Gastroesophageal sphincter (tissue), 3 donors: ENCODE measurements around the gene MAP7D2.

Source experiments
- EP300 ChIP-seq: sonication (generic); formaldehyde crosslinking; IDR thresholded peaks from one replicate; pipeline ENCODE4 v1.6.1; 2017; ENCODE audit warnings: antibody characterized with exemption, mild to moderate bottlenecking
- POLR2A ChIP-seq, 2 donors: fragments of 450-650 bp; IDR thresholded peaks; one replicate each; pipeline ENCODE4 v1.6.1; 2017; ENCODE audit warnings: antibody characterized with exemption in 2 of 2, mild to moderate bottlenecking in 2 of 2, moderate library complexity in 1 of 2
- POLR2AphosphoS5 ChIP-seq: sonication (generic); formaldehyde crosslinking; IDR thresholded peaks from one replicate; pipeline ENCODE4 v1.6.1; 2017; ENCODE audit warnings: antibody characterized with exemption
- TF ChIP-seq, protein P1 (sequence below), 4 experiments: fragments of 200-600 bp in 2 of 4; fragments of 450-650 bp in 2 of 4; sonication (generic) in 1 of 4; IDR thresholded peaks; one replicate each; pipeline ENCODE4 v1.5.1; 2017 to 2019; ENCODE audit warnings: antibody characterized with exemption in 4 of 4, mild to moderate bottlenecking in 2 of 4, moderate library complexity in 2 of 4

DNA sequence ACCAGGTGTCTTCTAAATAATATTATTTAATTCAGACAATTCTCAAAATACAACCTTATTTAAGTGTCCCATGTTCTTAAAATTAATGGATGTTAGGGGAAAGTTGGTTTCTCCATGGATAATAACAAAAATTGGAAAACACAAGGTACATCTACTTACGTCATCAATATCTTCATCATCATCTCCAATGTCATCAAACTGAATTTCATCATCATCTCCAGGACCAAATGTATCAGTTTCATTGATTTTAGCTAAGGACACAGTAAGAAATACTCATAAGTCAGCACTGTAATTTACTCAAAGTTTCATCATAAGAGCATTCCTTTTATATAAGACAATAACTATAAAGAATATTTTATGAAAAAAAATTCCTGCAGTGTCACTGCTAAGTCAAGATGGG, 13.7 kb upstream of the MAP7D2 start:
- TF ChIP-seq, protein P1, sequence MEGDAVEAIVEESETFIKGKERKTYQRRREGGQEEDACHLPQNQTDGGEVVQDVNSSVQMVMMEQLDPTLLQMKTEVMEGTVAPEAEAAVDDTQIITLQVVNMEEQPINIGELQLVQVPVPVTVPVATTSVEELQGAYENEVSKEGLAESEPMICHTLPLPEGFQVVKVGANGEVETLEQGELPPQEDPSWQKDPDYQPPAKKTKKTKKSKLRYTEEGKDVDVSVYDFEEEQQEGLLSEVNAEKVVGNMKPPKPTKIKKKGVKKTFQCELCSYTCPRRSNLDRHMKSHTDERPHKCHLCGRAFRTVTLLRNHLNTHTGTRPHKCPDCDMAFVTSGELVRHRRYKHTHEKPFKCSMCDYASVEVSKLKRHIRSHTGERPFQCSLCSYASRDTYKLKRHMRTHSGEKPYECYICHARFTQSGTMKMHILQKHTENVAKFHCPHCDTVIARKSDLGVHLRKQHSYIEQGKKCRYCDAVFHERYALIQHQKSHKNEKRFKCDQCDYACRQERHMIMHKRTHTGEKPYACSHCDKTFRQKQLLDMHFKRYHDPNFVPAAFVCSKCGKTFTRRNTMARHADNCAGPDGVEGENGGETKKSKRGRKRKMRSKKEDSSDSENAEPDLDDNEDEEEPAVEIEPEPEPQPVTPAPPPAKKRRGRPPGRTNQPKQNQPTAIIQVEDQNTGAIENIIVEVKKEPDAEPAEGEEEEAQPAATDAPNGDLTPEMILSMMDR (IDR thresholded peaks at IDR 0.05), result no peak
- no peak for TF ChIP-seq EP300
- TF ChIP-seq POLR2A (IDR thresholded peaks at IDR 0.05), result no peak
- no peak for TF ChIP-seq POLR2AphosphoS5
